ENCODE results near the gene RAP1GDS1.

GRCh38 chr4:98311656-98312055 is 50.5 kb downstream of the RAP1GDS1 start:
- TF ChIP-seq EZH2 (IDR thresholded peaks at IDR 0.05; ENCODE audit: insufficient read depth, poor library complexity, severe bottlenecking): no peak
- TF ChIP-seq EZH2phosphoT487 (IDR thresholded peaks at IDR 0.05; ENCODE audit: insufficient read depth, low read depth): no peak
